T follicular helper cell (primary cell): ENCODE data around the gene APBA1.

Source experiments
- DNase-seq: peaks from one replicate; pipeline ENCODE4 v3.0.0-alpha.2; 2020; ENCODE audit warnings: low read depth

The APBA1 gene

DNA sequence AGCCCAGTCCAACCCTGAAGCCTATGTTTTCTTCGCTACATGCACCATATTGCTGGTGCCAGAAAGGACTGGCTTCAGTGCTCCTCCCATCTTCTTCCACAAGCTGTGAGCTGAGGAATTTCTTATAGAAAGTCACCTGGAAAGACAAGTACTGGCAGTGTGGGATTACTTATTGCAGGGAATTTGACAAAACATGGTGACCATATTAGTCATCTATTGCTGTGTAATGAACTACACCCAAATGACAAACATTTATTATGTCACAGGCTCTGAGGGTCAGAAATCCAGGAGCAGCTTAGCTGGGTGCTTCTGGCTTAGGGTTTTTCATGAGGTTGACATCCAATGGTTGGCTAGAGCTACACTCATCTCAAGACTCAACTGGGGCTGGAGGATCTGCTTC lies 271.7 kb downstream of the APBA1 start:
- DNase-seq: no peak

DNA sequence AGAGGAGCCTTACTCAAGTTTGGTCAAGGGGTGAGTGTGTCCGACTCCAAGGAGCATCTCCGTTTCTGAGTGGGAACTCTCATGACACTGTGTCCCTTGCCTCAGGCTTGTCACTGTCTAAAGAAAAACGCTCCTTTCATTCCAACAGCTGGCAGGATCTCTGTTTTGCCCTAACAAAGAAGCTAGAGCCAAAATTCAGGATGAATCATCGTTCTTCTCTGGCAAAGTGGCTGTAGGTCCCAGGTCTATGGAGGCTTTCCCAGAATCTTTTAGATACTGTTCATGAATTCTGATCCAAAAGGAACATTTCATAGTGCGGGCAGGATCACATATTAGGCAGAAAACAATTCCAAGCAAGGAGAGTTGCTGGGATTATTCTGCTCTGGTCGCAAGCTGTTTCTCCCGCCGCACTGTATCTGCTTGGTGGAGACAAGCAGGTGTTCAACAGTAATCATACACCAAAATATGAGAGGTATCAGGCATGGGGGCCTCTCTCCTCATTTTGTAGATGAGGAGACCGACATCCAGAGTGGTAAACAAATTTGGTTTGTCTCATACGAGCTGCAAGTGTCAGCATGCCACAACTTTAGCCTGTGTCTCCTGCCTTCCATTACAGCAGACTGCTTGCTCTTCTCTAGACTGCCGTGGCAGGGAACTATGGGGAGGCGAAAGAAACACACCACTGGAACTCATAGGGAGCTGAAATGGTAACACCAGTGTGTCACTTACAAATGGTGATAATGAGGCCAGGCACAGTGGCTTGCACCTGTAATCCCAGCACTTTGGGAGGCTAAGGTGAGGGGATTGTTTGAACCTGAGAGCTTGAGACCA lies 274.6 kb downstream of the APBA1 start:
- DNase-seq: no peak

DNA sequence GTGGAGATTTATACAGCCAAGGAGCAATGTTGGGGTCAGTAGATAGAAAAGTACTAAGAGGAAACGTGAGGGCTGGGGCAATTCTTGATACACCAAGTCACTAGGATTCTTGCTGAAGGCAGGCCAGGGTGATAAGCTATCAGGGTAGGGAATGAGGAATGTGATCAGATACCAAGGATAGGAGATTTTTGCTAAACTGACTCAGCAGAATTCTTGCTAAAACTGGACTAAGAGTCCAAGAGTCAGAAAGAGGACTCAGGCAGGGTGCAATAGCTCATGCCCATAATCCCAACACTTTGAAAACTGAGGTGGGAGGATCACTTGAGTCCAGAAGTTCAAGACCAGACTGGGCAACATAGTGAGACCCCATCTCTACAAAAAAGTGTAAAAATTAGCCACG lies 275.4 kb downstream of the APBA1 start:
- DNase-seq: no peak

DNA sequence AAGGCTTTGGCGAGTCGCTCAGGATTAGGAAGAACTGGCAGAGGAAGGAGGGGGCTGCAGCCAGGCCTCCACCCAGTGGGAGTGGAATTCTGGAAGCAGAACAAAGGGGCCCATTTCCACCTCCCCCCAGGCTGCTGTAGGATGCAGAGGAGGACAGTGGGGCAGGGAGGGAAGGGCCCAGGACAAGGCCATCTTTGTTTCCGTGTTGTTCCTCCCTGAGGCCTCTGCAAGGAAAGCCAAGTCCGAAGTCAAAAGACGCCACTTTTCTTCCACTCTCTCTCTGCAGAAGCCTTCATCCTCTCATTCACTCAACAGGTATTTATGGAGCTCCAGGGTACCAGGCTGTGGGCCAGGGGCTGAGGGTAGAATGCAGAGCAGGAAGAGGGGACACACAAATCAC lies 276.5 kb downstream of the APBA1 start:
- no peak for DNase-seq

DNA sequence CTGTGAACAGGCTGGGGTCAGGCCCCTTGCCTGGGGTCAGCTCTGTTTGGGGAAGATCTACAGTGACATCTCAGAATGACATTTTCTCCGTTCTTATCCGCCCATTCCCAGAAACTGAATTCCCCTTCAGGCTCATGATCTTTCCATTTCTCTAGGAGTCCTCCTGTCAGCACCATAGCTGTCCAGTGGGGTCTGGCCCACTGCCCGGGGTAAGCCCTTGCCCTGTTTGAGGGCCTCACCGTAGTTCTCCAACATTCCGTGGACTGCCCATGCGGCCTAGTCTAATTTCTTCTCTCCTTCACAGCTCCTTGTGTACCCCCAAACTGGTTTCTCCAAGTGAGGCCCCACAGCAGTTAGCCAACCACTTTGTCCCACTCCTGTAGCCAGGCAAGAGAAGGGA lies 278.7 kb downstream of the APBA1 start:
- no peak for DNase-seq

DNA sequence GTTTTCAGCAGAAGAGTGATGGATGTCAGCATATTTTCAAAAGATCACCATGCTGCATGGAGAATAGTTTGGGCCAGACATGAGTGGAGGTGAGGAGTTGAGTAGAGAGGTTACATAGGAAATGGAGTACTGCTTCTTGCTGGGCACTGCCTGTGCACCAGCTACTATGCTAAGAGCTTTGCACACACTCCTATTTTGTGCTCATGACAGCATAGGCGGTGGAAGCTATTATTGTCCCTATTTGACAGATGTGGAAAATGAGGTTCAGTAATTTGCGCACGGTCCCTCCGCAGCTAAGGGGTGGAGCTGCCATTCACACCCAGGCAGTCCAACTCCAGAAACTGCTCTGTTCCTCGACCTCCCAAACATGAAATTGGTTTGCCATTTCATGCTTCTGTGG lies 279.3 kb downstream of the APBA1 start:
- no peak for DNase-seq

DNA sequence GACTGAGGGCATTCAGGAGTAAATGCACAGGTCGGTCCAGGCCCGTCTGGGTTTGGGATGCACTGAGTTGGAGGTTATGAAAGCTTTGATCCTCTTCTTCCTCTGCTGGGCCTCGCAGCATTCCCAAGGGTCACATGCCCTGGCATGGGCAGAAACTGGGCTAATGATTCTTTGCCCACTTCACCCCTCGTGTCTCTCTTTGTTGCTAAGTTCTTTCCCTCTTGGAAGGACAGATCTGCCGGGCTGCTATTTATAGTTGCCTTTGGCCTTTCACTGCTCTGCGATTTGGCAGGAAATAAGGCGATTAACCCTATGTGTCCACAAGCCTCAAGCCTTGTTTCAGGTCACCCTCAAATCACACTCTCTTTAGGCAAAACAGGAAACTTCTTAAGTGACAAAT lies 280.2 kb downstream of the APBA1 start:
- DNase-seq: no peak

DNA sequence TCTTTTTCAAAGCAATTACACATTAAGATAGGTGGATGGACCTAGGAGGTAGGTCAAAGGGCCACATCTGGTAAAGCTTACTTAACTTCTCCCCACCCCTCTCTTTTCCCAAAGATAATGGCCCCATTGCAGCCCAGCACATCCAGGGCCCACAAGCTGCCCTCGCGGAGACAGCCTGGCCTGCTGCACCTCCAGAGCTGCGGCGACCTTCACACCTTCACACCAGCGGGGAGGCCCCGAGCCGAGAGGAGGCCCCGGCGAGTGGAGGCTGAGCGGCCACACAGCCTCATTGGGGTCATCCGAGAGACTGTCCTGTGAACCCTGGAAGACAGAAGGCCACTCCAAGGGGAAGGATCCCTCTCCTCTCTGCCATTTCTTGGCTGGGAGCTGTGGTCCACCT lies 280.7 kb downstream of the APBA1 start:
- no peak for DNase-seq

DNA sequence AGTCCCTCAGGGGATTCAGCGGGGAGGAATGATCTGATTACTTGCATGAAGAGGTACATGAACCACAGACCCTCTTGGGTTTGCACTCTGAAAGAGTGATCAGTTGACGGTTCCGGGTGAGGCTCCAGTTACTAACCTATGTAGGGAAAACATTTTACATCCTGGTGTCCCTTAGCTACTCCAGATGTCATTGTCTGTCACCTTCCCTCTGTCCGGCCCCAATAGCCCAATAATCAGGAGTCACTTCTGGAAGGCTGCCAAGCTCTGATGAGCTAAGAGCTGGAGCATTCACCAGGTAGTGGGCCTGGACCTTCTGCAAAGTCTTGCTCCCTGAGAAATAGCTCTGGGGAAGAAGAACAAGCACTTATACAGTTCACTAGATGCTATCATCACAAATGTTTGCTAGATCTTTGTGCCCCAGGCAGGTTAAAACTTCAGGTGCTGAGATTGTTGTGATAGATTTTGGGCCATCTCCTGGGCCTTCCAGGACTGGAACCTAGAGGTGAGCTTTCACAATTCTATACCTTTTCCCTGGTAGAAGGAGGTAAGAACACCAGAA lies 282.7 kb downstream of the APBA1 start:
- DNase-seq: no peak

DNA sequence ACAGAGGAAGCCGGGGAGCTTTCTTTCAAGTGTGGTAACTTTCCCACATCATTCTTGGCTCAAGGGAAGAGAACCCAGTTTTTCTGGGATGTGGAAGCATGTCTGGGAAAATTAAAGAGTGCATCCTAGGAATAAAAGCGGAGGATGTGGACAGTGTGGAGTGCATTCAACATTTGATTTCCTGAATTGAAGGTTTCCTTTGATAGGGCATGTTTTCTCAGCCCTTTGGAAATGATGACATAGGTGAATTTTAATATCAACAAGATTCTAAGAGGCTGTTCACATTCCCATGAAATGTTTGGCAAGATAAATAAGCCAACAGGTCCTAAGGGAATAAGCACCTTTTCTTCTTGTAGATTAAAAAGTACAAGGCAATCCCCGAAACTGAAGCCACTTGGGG lies 283.6 kb downstream of the APBA1 start:
- DNase-seq: no peak

DNA sequence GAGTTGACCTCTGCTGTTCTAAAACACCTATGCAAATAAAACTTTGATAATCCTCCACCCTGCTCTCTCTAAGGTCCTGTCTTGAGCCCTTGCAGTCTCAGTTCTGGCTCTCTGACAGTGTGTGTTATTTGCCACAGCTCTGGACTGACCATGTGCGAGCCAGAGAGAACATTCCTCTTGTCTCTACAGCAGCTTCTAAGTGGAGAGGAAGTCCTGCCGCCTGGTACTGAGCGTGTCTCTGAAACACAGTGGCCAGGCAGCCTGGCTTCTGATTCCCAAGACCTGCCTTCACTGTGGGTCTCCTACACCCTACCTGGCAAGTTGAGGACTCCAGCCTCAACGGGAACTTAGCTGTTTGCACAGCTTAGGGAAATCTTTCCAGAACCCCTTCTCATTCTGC lies 285.5 kb downstream of the APBA1 start:
- DNase-seq: no peak

DNA sequence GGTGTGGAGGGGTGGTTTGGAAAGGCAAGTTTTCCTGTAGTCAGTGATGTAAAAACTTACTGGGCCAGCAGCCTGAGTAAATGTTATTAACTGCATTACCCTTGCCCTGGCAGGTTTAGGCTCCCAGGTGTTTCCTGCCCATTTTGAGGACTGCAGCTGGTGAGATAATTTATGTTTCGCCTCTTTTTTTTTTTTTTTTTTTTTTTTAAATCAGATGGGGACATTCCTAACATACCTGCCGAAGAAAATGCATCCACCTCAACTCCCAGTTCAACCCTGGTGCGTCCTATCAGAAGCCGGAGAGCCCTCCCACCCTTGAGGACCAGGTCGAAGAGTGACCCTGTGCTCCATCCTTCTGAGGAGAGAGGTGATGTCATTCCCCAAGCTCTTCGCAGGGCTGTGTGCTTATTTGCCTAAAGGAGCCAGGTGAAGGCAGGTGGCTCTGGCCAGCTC lies 286.6 kb downstream of the APBA1 start:
- no peak for DNase-seq

DNA sequence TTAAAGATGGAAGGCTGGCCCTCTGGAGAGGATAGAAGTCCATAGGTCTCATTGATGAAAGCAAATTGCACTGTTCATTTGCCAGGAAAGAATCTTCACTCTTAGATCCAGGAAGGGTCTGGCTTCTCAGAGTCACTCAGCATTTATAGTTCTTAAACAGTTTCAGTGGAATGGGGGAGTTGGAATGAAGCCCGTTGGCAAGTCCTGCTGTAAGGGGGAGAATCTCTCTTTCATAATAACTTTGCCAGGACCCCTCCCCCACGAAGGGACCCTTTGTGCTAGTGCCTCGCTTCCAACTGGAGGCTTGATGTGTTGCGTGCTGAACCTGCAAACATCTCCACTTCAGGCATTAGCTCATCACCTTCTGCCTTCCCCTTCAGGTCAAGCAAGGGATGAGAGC lies 290.0 kb downstream of the APBA1 start:
- DNase-seq: no peak

DNA sequence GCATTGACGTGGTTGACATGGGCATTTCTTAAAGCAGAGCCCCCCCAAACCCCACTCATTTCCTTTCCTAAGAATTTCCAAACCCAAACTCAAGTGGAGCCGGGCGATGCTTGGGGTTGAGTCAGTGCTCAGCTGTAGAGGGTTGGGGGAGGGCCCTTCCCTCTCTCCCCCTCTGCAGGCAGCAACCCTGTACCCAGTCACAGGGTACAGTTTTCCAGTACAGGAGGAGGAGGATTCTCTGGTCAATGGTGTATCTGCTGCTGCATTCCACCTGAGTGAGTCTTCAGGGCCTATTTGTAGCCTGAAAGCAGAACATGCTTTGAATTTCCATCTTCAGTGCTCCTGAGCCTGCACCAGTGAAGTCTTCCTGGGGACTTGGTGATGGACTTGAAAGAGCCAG lies 291.4 kb downstream of the APBA1 start:
- DNase-seq: no peak

DNA sequence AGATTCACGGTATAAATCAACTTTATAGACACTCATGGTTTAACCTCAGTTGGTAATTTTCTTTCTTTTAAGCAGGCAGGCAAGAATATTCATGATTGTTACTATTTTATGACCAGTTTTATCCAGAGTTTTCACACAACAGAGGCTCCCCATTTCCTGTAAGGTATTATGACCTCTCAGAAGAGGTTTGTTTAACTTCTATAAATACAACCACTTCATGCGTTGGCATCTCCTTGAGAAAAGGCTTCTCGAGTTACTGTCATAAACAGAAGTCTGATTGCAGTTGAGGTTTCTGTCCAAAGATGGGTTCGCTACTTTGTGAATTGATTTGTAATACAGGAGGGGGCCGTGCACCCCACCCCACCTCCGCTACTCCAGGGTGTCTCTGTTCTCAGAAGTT lies 291.9 kb downstream of the APBA1 start:
- no peak for DNase-seq

DNA sequence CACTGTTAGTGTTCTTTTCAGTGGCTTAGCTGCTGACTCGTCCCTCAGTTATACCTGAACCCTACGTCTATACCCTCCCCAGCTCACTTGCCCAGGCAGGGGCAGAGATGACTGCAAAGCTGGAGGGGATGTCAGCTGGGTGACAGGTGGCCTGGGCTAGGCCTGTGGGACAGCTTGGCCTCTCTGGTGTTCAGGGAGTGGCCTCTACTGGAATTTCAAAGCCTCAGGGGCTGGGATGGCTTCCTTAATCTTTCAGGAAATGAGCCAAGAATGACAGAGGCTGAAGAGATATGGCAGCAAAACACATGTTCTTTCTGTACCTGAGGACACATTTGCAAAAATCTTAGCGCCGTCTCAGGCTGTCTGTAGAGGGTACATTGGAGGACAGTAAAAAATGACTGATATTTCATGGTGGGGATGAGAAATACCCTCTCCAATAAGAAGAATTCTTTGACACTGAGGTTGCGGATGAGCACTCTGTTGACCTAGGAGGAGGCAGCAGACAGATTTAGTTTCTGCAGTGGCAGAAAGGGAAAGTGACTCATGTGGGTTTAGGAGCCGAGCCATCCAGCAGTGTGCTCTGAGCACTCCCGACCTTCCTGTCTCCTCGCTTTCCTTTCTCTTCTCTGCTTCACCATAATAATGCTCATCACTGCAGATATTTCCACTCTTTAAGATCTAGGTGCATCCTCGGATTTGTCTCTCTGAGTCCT lies 292.7 kb downstream of the APBA1 start:
- no peak for DNase-seq

DNA sequence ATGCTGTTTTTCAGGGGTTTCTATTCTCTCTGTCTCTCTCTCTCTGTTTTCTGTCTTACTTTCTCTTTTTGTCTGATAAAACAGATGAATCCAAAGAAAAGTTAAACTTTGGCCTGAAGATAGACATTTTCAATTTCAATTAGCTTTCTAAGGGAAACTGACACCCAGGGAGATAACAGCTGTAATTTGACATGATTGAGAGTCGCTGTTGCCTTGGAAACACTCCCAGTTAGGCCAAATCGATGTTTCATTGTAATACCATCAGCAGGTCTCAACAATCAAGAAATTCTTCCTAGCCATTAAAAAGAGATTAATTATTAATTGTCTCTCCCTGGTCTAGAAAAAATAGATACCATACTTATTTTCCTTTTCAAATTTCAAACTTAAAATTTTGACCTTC lies 294.2 kb downstream of the APBA1 start:
- DNase-seq: no peak
